HUES6 (cell line): ENCODE measurements around the gene PEAK1.

Experiments
- H3K27ac ChIP-seq: 2 replicates; pipeline ENCODE4 v1.7.0; 2013; ENCODE audit warnings: low read depth, mild to moderate bottlenecking, low read length, inconsistent platforms
- H3K27me3 ChIP-seq: 2 replicates; pipeline ENCODE4 v1.6.1; 2013; ENCODE audit warnings: low read length; ENCODE audit not compliant: control insufficient read depth, insufficient read depth
- H3K36me3 ChIP-seq: 2 replicates; pipeline ENCODE4 v1.6.1; 2013; ENCODE audit warnings: low read length; ENCODE audit not compliant: control insufficient read depth, insufficient read depth
- H3K4me1 ChIP-seq: 2 replicates; pipeline ENCODE4 v1.6.1; 2013; ENCODE audit warnings: low read length; ENCODE audit not compliant: control insufficient read depth, insufficient read depth
- H3K4me3 ChIP-seq: 2 replicates; pipeline ENCODE4 v1.5.1; 2013; ENCODE audit warnings: low read depth, low read length
- H3K9ac ChIP-seq: one replicate; pipeline ENCODE4 v1.6.1; 2013; ENCODE audit warnings: mild to moderate bottlenecking, low read length
- H3K9me3 ChIP-seq: 2 replicates; pipeline ENCODE4 v1.6.1; 2013; ENCODE audit warnings: low read depth, low read length; ENCODE audit not compliant: control insufficient read depth, insufficient read depth

The PEAK1 gene

GRCh38 chr15:77221708-77222107 is 198.2 kb downstream of the PEAK1 start:
- Histone ChIP-seq H3K4me1 (peaks cover 11% of the 10 kb centered on the region), H3K27me3 (no peaks in the 10 kb centered on the region), H3K9ac (no peak overlapping the region), H3K9me3 (no peaks in the 10 kb centered on the region), H3K4me3 (no peak overlapping the region), H3K36me3 (no peaks in the 10 kb centered on the region), H3K27ac (no peak overlapping the region)

DNA sequence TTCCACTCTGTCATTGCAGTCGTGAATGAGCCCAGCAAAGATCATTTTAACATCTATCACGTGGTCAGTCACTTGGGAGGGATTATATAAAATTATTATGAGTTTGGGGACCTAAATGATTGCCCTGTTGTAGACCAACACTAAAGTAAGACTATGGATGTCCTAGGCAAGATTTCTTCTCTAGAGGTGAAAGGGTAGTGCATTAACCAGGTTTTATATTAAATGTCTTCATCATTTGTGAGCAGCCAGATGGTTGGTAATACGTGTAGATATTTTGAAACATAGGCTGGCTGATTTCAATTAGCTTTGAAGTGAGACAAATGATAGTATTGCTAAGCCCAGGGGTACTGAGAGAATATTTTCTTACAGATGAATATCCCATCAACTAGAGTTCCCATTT is 198.7 kb downstream of the PEAK1 start:
- Histone ChIP-seq H3K4me1 (peaks cover 11% of the 10 kb centered on the region), H3K27ac (no peak overlapping the region), H3K9me3 (no peaks in the 10 kb centered on the region), H3K27me3 (no peaks in the 10 kb centered on the region), H3K4me3 (no peak overlapping the region), H3K9ac (no peak overlapping the region), H3K36me3 (no peaks in the 10 kb centered on the region)

DNA sequence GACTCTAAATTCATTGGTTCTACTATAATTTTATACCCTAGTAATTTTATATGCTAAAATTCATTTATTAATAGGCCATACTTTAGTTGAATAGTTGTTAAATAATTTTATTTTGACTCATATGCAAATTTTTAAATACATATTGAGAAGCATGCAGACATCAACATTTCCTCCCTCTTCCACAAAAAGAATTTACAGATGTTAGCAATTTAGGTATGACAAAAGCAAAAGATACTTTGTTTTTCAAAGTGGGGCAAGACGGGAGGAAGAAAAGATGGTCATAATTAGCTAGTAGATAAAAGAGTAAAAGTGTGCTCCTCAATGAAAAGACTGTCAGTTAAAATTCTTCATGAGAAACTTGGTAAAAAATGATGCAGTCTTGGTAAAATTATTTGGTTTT is 200.1 kb downstream of the PEAK1 start:
- no peak overlapping the region for H3K9ac ChIP-seq
- no peaks in the 10 kb centered on the region for H3K27me3 ChIP-seq
- H3K9me3 ChIP-seq: no peaks in the 10 kb centered on the region
- no peaks in the 10 kb centered on the region for H3K36me3 ChIP-seq
- no peak overlapping the region for H3K27ac ChIP-seq
- peaks cover 9% of the 10 kb centered on the region for H3K4me1 ChIP-seq
- no peak overlapping the region for H3K4me3 ChIP-seq

GRCh38 chr15:77209221-77209620 is 210.7 kb downstream of the PEAK1 start:
- H3K36me3 ChIP-seq: no peaks in the 10 kb centered on the region
- no peaks in the 10 kb centered on the region for H3K27me3 ChIP-seq
- H3K27ac ChIP-seq: no peak overlapping the region
- no peaks in the 10 kb centered on the region for H3K4me1 ChIP-seq
- no peak overlapping the region for H3K9ac ChIP-seq
- peaks cover 4% of the 10 kb centered on the region; the same call in 1 of the 2 replicates for H3K9me3 ChIP-seq
- H3K4me3 ChIP-seq: no peak overlapping the region

GRCh38 chr15:77208241-77208640 is 211.7 kb downstream of the PEAK1 start:
- no peaks in the 10 kb centered on the region for H3K36me3 ChIP-seq
- H3K4me1 ChIP-seq: no peaks in the 10 kb centered on the region
- H3K4me3 ChIP-seq: no peak overlapping the region
- no peaks in the 10 kb centered on the region for H3K27me3 ChIP-seq
- no peak overlapping the region for H3K9ac ChIP-seq
- peaks cover 4% of the 10 kb centered on the region; the same call in 1 of the 2 replicates for H3K9me3 ChIP-seq
- H3K27ac ChIP-seq: no peak overlapping the region

- Histone ChIP-seq H3K4me3 (no peak overlapping the region), H3K36me3 (no peaks in the 10 kb centered on the region), H3K9me3 (no peaks in the 10 kb centered on the region), H3K9ac (no peak overlapping the region), H3K27ac (no peak overlapping the region), H3K27me3 (no peaks in the 10 kb centered on the region), H3K4me1 (no peaks in the 10 kb centered on the region)
Measured at GRCh38 chr15:77201665-77202064, 218.2 kb downstream of the PEAK1 start.

DNA sequence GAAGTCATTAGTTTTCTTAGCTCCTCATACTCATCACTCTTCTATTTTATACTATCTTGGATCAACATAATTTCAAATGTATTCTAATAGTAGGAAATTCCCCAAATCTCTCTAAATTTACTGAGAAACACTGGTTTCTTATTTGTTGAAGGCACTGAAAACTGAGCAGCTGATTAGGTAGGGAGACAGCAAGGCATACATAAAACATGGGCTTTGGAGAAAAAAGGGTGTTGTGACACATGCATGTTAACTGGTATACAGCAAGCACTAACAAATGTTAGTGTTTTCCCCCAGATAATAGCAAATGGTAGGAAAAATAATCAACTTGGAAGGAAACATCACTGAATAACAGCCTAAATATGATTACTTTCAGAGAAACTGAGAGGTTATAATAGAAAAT is 223.5 kb downstream of the PEAK1 start:
- no peaks in the 10 kb centered on the region for H3K4me1 ChIP-seq

GRCh38 chr15:77195586-77195985 is 224.3 kb downstream of the PEAK1 start:
- H3K36me3 ChIP-seq: no peaks in the 10 kb centered on the region
- no peaks in the 10 kb centered on the region for H3K9me3 ChIP-seq
- H3K27me3 ChIP-seq: no peaks in the 10 kb centered on the region
- no peak overlapping the region for H3K9ac ChIP-seq
- no peak overlapping the region for H3K4me3 ChIP-seq
- no peaks in the 10 kb centered on the region for H3K4me1 ChIP-seq
- no peak overlapping the region for H3K27ac ChIP-seq

More for the DNA sequence above, 223.5 kb downstream of the PEAK1 start:
- H3K4me3 ChIP-seq: no peak overlapping the region
- no peaks in the 10 kb centered on the region for H3K27me3 ChIP-seq
- H3K36me3 ChIP-seq: no peaks in the 10 kb centered on the region
- H3K9me3 ChIP-seq: no peaks in the 10 kb centered on the region
- no peak overlapping the region for H3K9ac ChIP-seq
- no peak overlapping the region for H3K27ac ChIP-seq

- Histone ChIP-seq H3K27ac (no peak overlapping the region), H3K4me3 (no peak overlapping the region), H3K9ac (no peak overlapping the region), H3K4me1 (no peaks in the 10 kb centered on the region), H3K27me3 (no peaks in the 10 kb centered on the region), H3K36me3 (no peaks in the 10 kb centered on the region), H3K9me3 (no peaks in the 10 kb centered on the region)
Measured at GRCh38 chr15:77192451-77192850, 227.5 kb downstream of the PEAK1 start.

GRCh38 chr15:77191230-77191834 is 228.6 kb downstream of the PEAK1 start:
- no peaks in the 10 kb centered on the region for H3K27me3 ChIP-seq
- H3K4me1 ChIP-seq: no peaks in the 10 kb centered on the region
- no peak overlapping the region for H3K9ac ChIP-seq
- no peaks in the 10 kb centered on the region for H3K9me3 ChIP-seq
- H3K27ac ChIP-seq: no peak overlapping the region
- H3K4me3 ChIP-seq: no peak overlapping the region
- no peaks in the 10 kb centered on the region for H3K36me3 ChIP-seq

GRCh38 chr15:77187751-77188464 is 232.0 kb downstream of the PEAK1 start:
- Histone ChIP-seq H3K36me3 (no peaks in the 10 kb centered on the region), H3K4me1 (no peaks in the 10 kb centered on the region), H3K27ac (no peak overlapping the region), H3K4me3 (no peak overlapping the region), H3K9me3 (no peaks in the 10 kb centered on the region), H3K9ac (no peak overlapping the region), H3K27me3 (no peaks in the 10 kb centered on the region)
